Astrocyte (in vitro differentiated cells and primary cell): ENCODE results near the gene ALOX12B. TPM values are rescaled to one million over a fixed set of nuclear protein-coding genes. Genes with fewer than 3 reads are reported as not detected.

Experiments used
- DNase-seq: peaks from one replicate; pipeline ENCODE4 v3.0.0-alpha.2; 2010; ENCODE audit warnings: low read depth
- FAIRE-seq: peaks from 2 replicates; lab custom pipeline; 2011; peaks lifted over from hg19 to GRCh38; lab: Jason Lieb, UNC
- H2AFZ ChIP-seq: 2 replicates; pipeline ENCODE4 v1.6.0; 2012; ENCODE audit warnings: low read depth, low read length, inconsistent platforms
- H3K27ac ChIP-seq: 2 replicates; pipeline ENCODE4 v1.5.1; 2011; ENCODE audit warnings: low read depth, low read length, inconsistent platforms
- H3K27me3 ChIP-seq: 2 replicates; pipeline ENCODE4 v1.6.0; 2011; ENCODE audit warnings: low read length, inconsistent platforms; ENCODE audit not compliant: insufficient read depth
- H3K36me3 ChIP-seq: 2 replicates; pipeline ENCODE4 v1.5.1; 2011; ENCODE audit warnings: low read length, inconsistent platforms; ENCODE audit not compliant: insufficient read depth
- H3K4me1 ChIP-seq: 2 replicates; pipeline ENCODE4 v1.5.1; 2011; ENCODE audit warnings: low read length, inconsistent platforms; ENCODE audit not compliant: insufficient read depth
- H3K4me2 ChIP-seq: 2 replicates; pipeline ENCODE4 v1.6.0; 2012; ENCODE audit warnings: low read length, inconsistent platforms
- H3K4me3 ChIP-seq: 2 replicates; pipeline ENCODE4 v1.5.1; 2011; ENCODE audit warnings: low read depth, mild to moderate bottlenecking, low read length, inconsistent platforms; ENCODE audit not compliant: insufficient read depth
- H3K79me2 ChIP-seq: 2 replicates; pipeline ENCODE4 v1.6.0; 2012; ENCODE audit warnings: mild to moderate bottlenecking, low read length, inconsistent platforms; ENCODE audit not compliant: insufficient read depth
- H3K9ac ChIP-seq: 2 replicates; pipeline ENCODE4 v1.6.0; 2012; ENCODE audit warnings: mild to moderate bottlenecking, low read length, inconsistent platforms
- H3K9me3 ChIP-seq: 2 replicates; pipeline ENCODE4 v1.5.1; 2012; ENCODE audit warnings: low read depth, mild to moderate bottlenecking, low read length, inconsistent platforms; ENCODE audit not compliant: insufficient read depth
- H4K20me1 ChIP-seq: 2 replicates; pipeline ENCODE4 v1.6.0; 2012; ENCODE audit warnings: low read length, inconsistent platforms; ENCODE audit not compliant: insufficient read depth
- H3K27ac Mint-ChIP-seq: one replicate; pipeline ENCODE4 v1.8.0; 2021; ENCODE audit warnings: mild to moderate bottlenecking, mixed read lengths; ENCODE audit not compliant: unreplicated experiment
- H3K27me3 Mint-ChIP-seq: one replicate; pipeline ENCODE4 v1.8.0; 2021; ENCODE audit warnings: low read depth, mixed read lengths; ENCODE audit not compliant: unreplicated experiment
- H3K36me3 Mint-ChIP-seq: one replicate; pipeline ENCODE4 v1.8.0; 2021; ENCODE audit warnings: low read depth, mixed read lengths; ENCODE audit not compliant: unreplicated experiment
- H3K4me1 Mint-ChIP-seq: one replicate; pipeline ENCODE4 v1.8.0; 2021; ENCODE audit warnings: low read depth, mixed read lengths; ENCODE audit not compliant: unreplicated experiment
- H3K4me3 Mint-ChIP-seq: one replicate; pipeline ENCODE4 v1.8.0; 2021; ENCODE audit warnings: mild to moderate bottlenecking, moderate library complexity, mixed read lengths; ENCODE audit not compliant: unreplicated experiment
- H3K9me3 Mint-ChIP-seq: one replicate; pipeline ENCODE4 v1.8.0; 2021; ENCODE audit warnings: mild to moderate bottlenecking, mixed read lengths; ENCODE audit not compliant: unreplicated experiment
- CTCF ChIP-seq: IDR thresholded peaks from 2 replicates; pipeline ENCODE4 v1.5.1; 2011; ENCODE audit warnings: low read depth, mild to moderate bottlenecking, inconsistent platforms, low read length, moderate library complexity; ENCODE audit not compliant: insufficient read depth
- EZH2 ChIP-seq: IDR thresholded peaks from 2 replicates; pipeline ENCODE4 v1.6.1; 2012; ENCODE audit warnings: mild to moderate bottlenecking, low read length, inconsistent platforms; ENCODE audit not compliant: insufficient read depth
- total RNA-seq: library from RNA; stranded (reverse); gene quantifications from 2 replicates; pipeline ENCODE4 v1.2.1, GENCODE V29; 2021

Gene ALOX12B
- total RNA-seq, 1 donor from 2014 or later, result not detected

- Mint-ChIP-seq H3K36me3 (no peaks in the 10 kb centered on the region), H3K27me3 (peaks cover 41% of the 10 kb centered on the region), H3K27ac (no peak overlapping the region), H3K4me1 (peaks cover 14% of the 10 kb centered on the region), H3K9me3 (no peaks in the 10 kb centered on the region), H3K4me3 (peak overlapping the region; percentile 83)
- Histone ChIP-seq H3K36me3 (no peaks in the 10 kb centered on the region), H2AFZ (peak overlapping the region; percentile 20), H3K4me3 (peak overlapping the region; percentile 60), H3K4me1 (peaks cover 47% of the 10 kb centered on the region), H3K27ac (no peak overlapping the region), H4K20me1 (peaks cover 15% of the 10 kb centered on the region), H3K9ac (no peak overlapping the region), H3K27me3 (peaks cover 20% of the 10 kb centered on the region), H3K79me2 (no peaks in the 10 kb centered on the region), H3K9me3 (no peaks in the 10 kb centered on the region), H3K4me2 (peak overlapping the region; percentile 97)
- DNase-seq (no peak), FAIRE-seq (no peak)
- no peak for TF ChIP-seq CTCF
- no peak for TF ChIP-seq EZH2
These were observed 37.0 kb upstream of the ALOX12B start for GRCh38 chr17:8124350-8125153.

GRCh38 chr17:8123695-8124349 is 36.3 kb upstream of the ALOX12B start, which contains the start of gene HES7:
HES7 (minus strand) TSS chr17:8124106; CDS start chr17:8124084, 22 bp downstream.
- Histone ChIP-seq H2AFZ (peak within 1 kb of the TSS; percentile 85), H3K4me3 (peak within 1 kb of the TSS; percentile 60), H3K9me3 (no peaks in the 10 kb centered on the region), H3K27ac (no peak within 1 kb of the TSS), H3K4me2 (peak within 1 kb of the TSS; percentile 97), H3K27me3 (peaks cover 20% of the 10 kb centered on the region), H3K79me2 (no peaks in the 10 kb centered on the region), H3K36me3 (no peaks in the 10 kb centered on the region), H4K20me1 (peaks cover 15% of the 10 kb centered on the region), H3K4me1 (peaks cover 47% of the 10 kb centered on the region), H3K9ac (peak within 1 kb of the TSS; percentile 49)
- Mint-ChIP-seq H3K4me1 (peaks cover 14% of the 10 kb centered on the region), H3K27ac (peak within 1 kb of the TSS; percentile 48), H3K9me3 (no peaks in the 10 kb centered on the region), H3K4me3 (peak within 1 kb of the TSS; percentile 83), H3K27me3 (peaks cover 36% of the 10 kb centered on the region), H3K36me3 (no peaks in the 10 kb centered on the region)
- DNase-seq (no peak), FAIRE-seq (no peak)
- TF ChIP-seq CTCF (no peak), EZH2 (peak; percentile 42)
